AG10803 (cell line): ENCODE data around the gene APBB2.

Experiments
- DNase-seq: peaks from one replicate; pipeline ENCODE4 v3.0.0; 2010; ENCODE audit warnings: low read depth
- H3K4me3 ChIP-seq: 2 replicates; pipeline ENCODE4 v1.5.1; 2011; ENCODE audit warnings: mild to moderate bottlenecking, low read length, control low read depth
- CTCF ChIP-seq: conservative IDR thresholded peaks from 2 replicates; pipeline ENCODE4 v1.5.1; 2011; ENCODE audit warnings: mild to moderate bottlenecking, low read length, control low read depth, inconsistent platforms

APBB2 gene

GRCh38 chr4:40890199-40890598, 324.1 kb downstream of the APBB2 start:
- no peak for TF ChIP-seq CTCF
- no peak overlapping the region for H3K4me3 ChIP-seq
- DNase-seq, result no peak

GRCh38 chr4:40888933-40889332, 325.4 kb downstream of the APBB2 start:
- TF ChIP-seq CTCF, result no peak
- H3K4me3 ChIP-seq, result no peak overlapping the region
- DNase-seq, result no peak

GRCh38 chr4:40887764-40888131, 326.6 kb downstream of the APBB2 start:
- peak; percentile 93 for DNase-seq
- TF ChIP-seq CTCF, result no peak
- H3K4me3 ChIP-seq, result peak overlapping the region; percentile 4; the same call in 1 of the 2 replicates

- no peak for TF ChIP-seq CTCF
- H3K4me3 ChIP-seq, result no peak overlapping the region
- DNase-seq, result no peak
These were observed 327.2 kb downstream of the APBB2 start for GRCh38 chr4:40886931-40887763.

- H3K4me3 ChIP-seq, result no peak overlapping the region
- TF ChIP-seq CTCF, result no peak
- DNase-seq, result no peak
These were observed 332.5 kb downstream of the APBB2 start for GRCh38 chr4:40881851-40882250.

GRCh38 chr4:40881096-40881495, 333.2 kb downstream of the APBB2 start:
- no peak overlapping the region for H3K4me3 ChIP-seq
- DNase-seq, result no peak
- no peak for TF ChIP-seq CTCF

GRCh38 chr4:40878548-40879055, 335.7 kb downstream of the APBB2 start:
- no peak overlapping the region for H3K4me3 ChIP-seq
- DNase-seq, result no peak
- no peak for TF ChIP-seq CTCF
